Hypothalamus (tissue), 51 donors: ENCODE measurements around the gene URAD.
A peak's percentile ranks its signal among the peaks of the same experiment; 100 is the strongest.

ENCODE experiments used
- DNase-seq, 51 donors: peaks; one replicate each; lab custom pipeline; 2025; lab: John Stamatoyannopoulos, UW

Gene URAD

GRCh38 chr13:28001049-28001448 lies 12.6 kb upstream of the URAD start:
- no peak for DNase-seq

GRCh38 chr13:28000567-28000966 lies 12.1 kb upstream of the URAD start:
- no peak for DNase-seq

GRCh38 chr13:27997904-27998522 lies 9.5 kb upstream of the URAD start:
- DNase-seq: peak in 3 of 51 donors; percentile 1 to 14 (median 3)

GRCh38 chr13:27991881-27992280 lies 3.4 kb upstream of the URAD start:
- DNase-seq: no peak

GRCh38 chr13:27985600-27985999 lies 2.9 kb downstream of the URAD start:
- DNase-seq: no peak

- DNase-seq: no peak
These were observed 6.1 kb downstream of the URAD start for GRCh38 chr13:27982361-27982760.

GRCh38 chr13:27981006-27981708 lies 7.3 kb downstream of the URAD start:
- DNase-seq: no peak

GRCh38 chr13:27980280-27980998 lies 8.1 kb downstream of the URAD start:
- no peak for DNase-seq

- DNase-seq: no peak
These were observed 8.7 kb downstream of the URAD start for GRCh38 chr13:27979765-27980279.

GRCh38 chr13:27979001-27979643 lies 9.4 kb downstream of the URAD start:
- no peak for DNase-seq

GRCh38 chr13:27978301-27978968 lies 10.1 kb downstream of the URAD start:
- no peak for DNase-seq

GRCh38 chr13:27977476-27978300 lies 10.8 kb downstream of the URAD start:
- no peak for DNase-seq

GRCh38 chr13:27976362-27977091 lies 12.0 kb downstream of the URAD start:
- no peak for DNase-seq

- no peak for DNase-seq
These were observed 12.7 kb downstream of the URAD start for GRCh38 chr13:27975564-27976361.

GRCh38 chr13:27973961-27974662 lies 14.4 kb downstream of the URAD start:
- no peak for DNase-seq

- no peak for DNase-seq
These were observed 15.2 kb downstream of the URAD start for GRCh38 chr13:27973291-27973690.

- DNase-seq: no peak
These were observed 16.0 kb downstream of the URAD start for GRCh38 chr13:27972478-27972820.
